Dedifferentiated amniotic fluid mesenchymal stem cell (primary cell): ENCODE data around the gene CDK18.
"Not testable (repeated sequence)": the region's sequence is repeated elsewhere in the genome, so short reads cannot be mapped to it uniquely, and the experiment has no call there.

Experiments used
- DNase-seq: peaks from one replicate; pipeline ENCODE4 v3.0.0-alpha.2; 2016; ENCODE audit errors: extremely low spot score

CDK18 gene

GRCh38 chr1:205481218-205481617 lies 23.3 kb upstream of the CDK18 start:
- no peak for DNase-seq

GRCh38 chr1:205481629-205482151 lies 22.8 kb upstream of the CDK18 start:
- peak; percentile 23 for DNase-seq

GRCh38 chr1:205482587-205482986 lies 21.9 kb upstream of the CDK18 start:
- DNase-seq: not testable (repeated sequence)

- no peak for DNase-seq
These were observed 21.1 kb upstream of the CDK18 start for GRCh38 chr1:205483372-205483771.

- peak; percentile 51 for DNase-seq
These were observed 19.2 kb upstream of the CDK18 start for GRCh38 chr1:205484985-205485967.

GRCh38 chr1:205486258-205486657 lies 18.2 kb upstream of the CDK18 start:
- DNase-seq: no peak

- peak; percentile 63 for DNase-seq
These were observed 16.3 kb upstream of the CDK18 start for GRCh38 chr1:205488074-205488723.

GRCh38 chr1:205491794-205492193 lies 12.7 kb upstream of the CDK18 start:
- no peak for DNase-seq

- no peak for DNase-seq
These were observed 12.2 kb upstream of the CDK18 start for GRCh38 chr1:205492201-205492667.

GRCh38 chr1:205492774-205493173 lies 11.7 kb upstream of the CDK18 start:
- DNase-seq: no peak

GRCh38 chr1:205493241-205494085 lies 11.0 kb upstream of the CDK18 start:
- peak; percentile 73 for DNase-seq

- no peak for DNase-seq
These were observed 10.4 kb upstream of the CDK18 start for GRCh38 chr1:205494115-205494514.

GRCh38 chr1:205495237-205495823 lies 9.1 kb upstream of the CDK18 start:
- no peak for DNase-seq

GRCh38 chr1:205496661-205497060 lies 7.8 kb upstream of the CDK18 start:
- DNase-seq: no peak

GRCh38 chr1:205497351-205497750 lies 7.1 kb upstream of the CDK18 start:
- no peak for DNase-seq

- no peak for DNase-seq
These were observed 4.7 kb upstream of the CDK18 start for GRCh38 chr1:205499789-205500188.

GRCh38 chr1:205500240-205501233 lies 3.9 kb upstream of the CDK18 start:
- DNase-seq: no peak

- no peak for DNase-seq
These were observed 2.2 kb upstream of the CDK18 start for GRCh38 chr1:205502111-205502810.

GRCh38 chr1:205502992-205503391 lies 1.5 kb upstream of the CDK18 start:
- DNase-seq: no peak
